DND-41 (cell line): ENCODE measurements around the gene EPX.

Experiments
- ATAC-seq: fragments of 200-7000 bp; cut with Tn5 transposase; 3 replicates; pipeline ENCODE4 v1.9.1; 2021; ENCODE audit warnings: low read depth; ENCODE audit not compliant: insufficient read depth
- DNase-seq: peaks from one replicate; pipeline ENCODE4 v3.0.0-alpha.2; 2020
- H2AFZ ChIP-seq: 2 replicates; pipeline ENCODE4 v1.6.0; 2012; ENCODE audit warnings: low read depth, low read length
- H3K27ac ChIP-seq: 2 replicates; pipeline ENCODE4 v1.5.1; 2012; ENCODE audit warnings: low read length, inconsistent platforms
- H3K27me3 ChIP-seq: fragments of 200-600 bp; sonication (generic); 2 replicates; pipeline ENCODE4 v1.6.0; 2012; ENCODE audit warnings: low read length, mild to moderate bottlenecking, inconsistent platforms; ENCODE audit not compliant: insufficient read depth, poor library complexity
- H3K36me3 ChIP-seq: 2 replicates; pipeline ENCODE4 v1.5.1; 2012; ENCODE audit warnings: low read length, inconsistent platforms; ENCODE audit not compliant: insufficient read depth
- H3K4me1 ChIP-seq: 2 replicates; pipeline ENCODE4 v1.5.1; 2012; ENCODE audit warnings: mild to moderate bottlenecking, low read length; ENCODE audit not compliant: insufficient read depth
- H3K4me2 ChIP-seq: 2 replicates; pipeline ENCODE4 v1.6.0; 2012; ENCODE audit warnings: mild to moderate bottlenecking, moderate library complexity, low read length, inconsistent platforms; ENCODE audit not compliant: insufficient read depth
- H3K4me3 ChIP-seq, 2 experiments: fragments of 200-600 bp in 1 of 2; shearing (Covaris generic) in 1 of 2; 2 replicates each; pipeline ENCODE4 v1.5.1; 2012 to 2016; ENCODE audit warnings: inconsistent platforms in 2 of 2, low read length in 2 of 2, mild to moderate bottlenecking in 2 of 2, low read depth in 1 of 2, moderate library complexity in 1 of 2
- H3K79me2 ChIP-seq: 2 replicates; pipeline ENCODE4 v1.6.0; 2012; ENCODE audit warnings: low read length, inconsistent platforms; ENCODE audit not compliant: insufficient read depth
- H3K9ac ChIP-seq: 2 replicates; pipeline ENCODE4 v1.6.0; 2012; ENCODE audit warnings: low read depth, mild to moderate bottlenecking, inconsistent platforms, low read length, moderate library complexity
- H3K9me3 ChIP-seq: 2 replicates; pipeline ENCODE4 v1.5.1; 2012; ENCODE audit warnings: low read length, moderate library complexity, mild to moderate bottlenecking, inconsistent platforms; ENCODE audit not compliant: insufficient read depth, severe bottlenecking
- H4K20me1 ChIP-seq: 2 replicates; pipeline ENCODE4 v1.6.0; 2012; ENCODE audit warnings: low read length; ENCODE audit not compliant: insufficient read depth
- EZH2 ChIP-seq: IDR thresholded peaks from 3 replicates; pipeline ENCODE4 v1.6.1; 2012; ENCODE audit warnings: borderline replicate concordance, low read depth, mild to moderate bottlenecking, moderate library complexity, low read length, inconsistent platforms; ENCODE audit not compliant: severe bottlenecking
- TF ChIP-seq, protein P1 (sequence below): IDR thresholded peaks from 2 replicates; pipeline ENCODE4 v1.5.1; 2012; ENCODE audit warnings: borderline replicate concordance, low read length, moderate library complexity, mild to moderate bottlenecking; ENCODE audit not compliant: poor library complexity, severe bottlenecking; ENCODE audit errors: extremely low read depth

The EPX gene

DNA sequence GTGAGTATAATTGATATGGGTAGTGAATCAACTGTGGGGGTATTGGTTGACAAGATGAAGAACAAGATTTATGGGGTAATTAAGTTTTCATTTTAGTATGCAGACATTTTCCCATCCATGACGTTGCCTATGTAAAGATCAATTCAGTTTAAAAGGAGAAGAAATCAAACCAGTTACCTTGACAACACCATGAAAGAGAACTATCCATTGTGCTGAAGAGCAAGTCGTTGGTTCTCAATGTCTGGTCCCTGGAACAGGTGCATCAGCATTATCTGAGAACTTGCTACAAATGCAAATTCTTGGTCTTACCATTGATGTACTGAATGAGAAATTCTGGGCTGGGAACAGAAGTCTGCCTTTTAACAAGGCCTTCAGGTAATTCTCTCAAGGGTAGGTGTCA, 26.5 kb upstream of the EPX start:
- H3K79me2 ChIP-seq, result no peaks in the 10 kb centered on the region
- DNase-seq (no peak), ATAC-seq (no peak)
- TF ChIP-seq, protein P1, sequence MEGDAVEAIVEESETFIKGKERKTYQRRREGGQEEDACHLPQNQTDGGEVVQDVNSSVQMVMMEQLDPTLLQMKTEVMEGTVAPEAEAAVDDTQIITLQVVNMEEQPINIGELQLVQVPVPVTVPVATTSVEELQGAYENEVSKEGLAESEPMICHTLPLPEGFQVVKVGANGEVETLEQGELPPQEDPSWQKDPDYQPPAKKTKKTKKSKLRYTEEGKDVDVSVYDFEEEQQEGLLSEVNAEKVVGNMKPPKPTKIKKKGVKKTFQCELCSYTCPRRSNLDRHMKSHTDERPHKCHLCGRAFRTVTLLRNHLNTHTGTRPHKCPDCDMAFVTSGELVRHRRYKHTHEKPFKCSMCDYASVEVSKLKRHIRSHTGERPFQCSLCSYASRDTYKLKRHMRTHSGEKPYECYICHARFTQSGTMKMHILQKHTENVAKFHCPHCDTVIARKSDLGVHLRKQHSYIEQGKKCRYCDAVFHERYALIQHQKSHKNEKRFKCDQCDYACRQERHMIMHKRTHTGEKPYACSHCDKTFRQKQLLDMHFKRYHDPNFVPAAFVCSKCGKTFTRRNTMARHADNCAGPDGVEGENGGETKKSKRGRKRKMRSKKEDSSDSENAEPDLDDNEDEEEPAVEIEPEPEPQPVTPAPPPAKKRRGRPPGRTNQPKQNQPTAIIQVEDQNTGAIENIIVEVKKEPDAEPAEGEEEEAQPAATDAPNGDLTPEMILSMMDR, result no peak
- TF ChIP-seq EZH2, result no peak
- no peak overlapping the region for H3K4me3 ChIP-seq
- H3K4me1 ChIP-seq, result no peaks in the 10 kb centered on the region
- no peaks in the 10 kb centered on the region for H3K9me3 ChIP-seq
- no peak overlapping the region for H2AFZ ChIP-seq
- no peak overlapping the region for H3K9ac ChIP-seq
- H4K20me1 ChIP-seq, result 0 out of 2 replicates have a peak, but pooled peaks cover 3% of the 10 kb centered on the region
- no peaks in the 10 kb centered on the region for H3K36me3 ChIP-seq
- H3K27me3 ChIP-seq, result peaks cover 21% of the 10 kb centered on the region
- no peak overlapping the region for H3K27ac ChIP-seq
- no peak overlapping the region for H3K4me2 ChIP-seq

DNA sequence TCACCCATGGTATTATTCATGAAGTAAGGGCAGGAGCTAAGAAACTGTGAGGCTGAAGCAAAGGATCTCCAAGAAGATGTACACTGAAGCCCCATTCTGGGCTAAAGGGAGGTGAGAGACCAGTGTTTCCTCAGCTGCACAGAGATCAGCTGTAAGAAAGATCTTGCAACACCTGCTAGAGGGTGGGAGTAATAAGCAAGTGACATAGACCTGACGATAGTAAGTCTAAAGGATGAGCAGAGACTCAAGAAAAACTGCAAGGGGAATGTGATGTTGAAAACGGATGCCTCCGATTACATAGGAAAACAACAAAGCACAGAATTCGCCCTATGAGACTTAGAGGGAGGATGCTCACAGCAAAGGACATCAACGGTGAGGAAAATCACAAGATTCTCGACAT, 25.8 kb upstream of the EPX start, which contains the start of gene OR4D2:
TSS of gene OR4D2 (plus strand) at position 301 of the 400 bp plus-strand sequence. CDS start 2,674 bp downstream, outside the sequence.
- Histone ChIP-seq H3K4me3 (no peak within 1 kb of the TSS), H3K27me3 (peaks cover 17% of the 10 kb centered on the region), H3K36me3 (no peaks in the 10 kb centered on the region), H3K4me1 (no peaks in the 10 kb centered on the region), H3K9ac (no peak within 1 kb of the TSS), H3K4me2 (no peak within 1 kb of the TSS), H3K9me3 (no peaks in the 10 kb centered on the region), H2AFZ (no peak within 1 kb of the TSS), H3K27ac (no peak within 1 kb of the TSS), H3K79me2 (no peaks in the 10 kb centered on the region), H4K20me1 (0 out of 2 replicates have a peak, but pooled peaks cover 3% of the 10 kb centered on the region)
- DNase-seq (no peak), ATAC-seq (no peak)
- TF ChIP-seq, protein P1, result no peak

DNA sequence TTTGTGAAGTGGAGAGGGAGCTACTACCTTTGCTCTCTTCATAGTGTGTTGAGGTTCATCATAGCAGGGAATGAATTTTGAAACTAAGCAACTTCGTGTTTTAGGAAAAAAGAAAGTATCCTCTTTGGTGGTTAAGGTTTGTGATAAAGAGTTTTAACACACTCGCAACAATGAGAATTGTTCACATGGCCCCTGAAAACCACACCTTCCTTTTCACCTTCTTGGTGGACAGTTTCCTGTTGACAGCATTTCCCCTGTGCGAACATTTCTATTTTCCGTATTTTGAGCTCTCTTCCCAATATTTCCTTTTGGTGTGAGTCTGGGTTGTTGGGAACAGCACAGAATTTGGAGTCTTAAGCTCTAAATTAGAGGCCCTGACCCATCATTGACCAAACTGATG, 21.9 kb upstream of the EPX start:
- no peak for DNase-seq

More for the DNA sequence above, 21.9 kb upstream of the EPX start:
- ATAC-seq, result no peak
- Histone ChIP-seq H3K9ac (no peak overlapping the region), H3K27me3 (peaks cover 20% of the 10 kb centered on the region), H4K20me1 (0 out of 2 replicates have a peak, but pooled peaks cover 3% of the 10 kb centered on the region), H3K27ac (no peak overlapping the region), H3K4me1 (no peaks in the 10 kb centered on the region), H3K36me3 (no peaks in the 10 kb centered on the region), H2AFZ (no peak overlapping the region), H3K4me3 (no peak overlapping the region), H3K4me2 (no peak overlapping the region), H3K9me3 (no peaks in the 10 kb centered on the region), H3K79me2 (no peaks in the 10 kb centered on the region)
- no peak for TF ChIP-seq EZH2
- TF ChIP-seq, protein P1, result no peak
